RPMI8226 (cell line): Measurements from ENCODE around the gene COX10.
"Not testable (repeated sequence)": the region's sequence is repeated elsewhere in the genome, so short reads cannot be mapped to it uniquely, and the experiment has no call there.

Experiments used
- DNase-seq: peaks from one replicate; pipeline ENCODE4 v3.0.0-alpha.2; 2015

COX10 gene

DNA sequence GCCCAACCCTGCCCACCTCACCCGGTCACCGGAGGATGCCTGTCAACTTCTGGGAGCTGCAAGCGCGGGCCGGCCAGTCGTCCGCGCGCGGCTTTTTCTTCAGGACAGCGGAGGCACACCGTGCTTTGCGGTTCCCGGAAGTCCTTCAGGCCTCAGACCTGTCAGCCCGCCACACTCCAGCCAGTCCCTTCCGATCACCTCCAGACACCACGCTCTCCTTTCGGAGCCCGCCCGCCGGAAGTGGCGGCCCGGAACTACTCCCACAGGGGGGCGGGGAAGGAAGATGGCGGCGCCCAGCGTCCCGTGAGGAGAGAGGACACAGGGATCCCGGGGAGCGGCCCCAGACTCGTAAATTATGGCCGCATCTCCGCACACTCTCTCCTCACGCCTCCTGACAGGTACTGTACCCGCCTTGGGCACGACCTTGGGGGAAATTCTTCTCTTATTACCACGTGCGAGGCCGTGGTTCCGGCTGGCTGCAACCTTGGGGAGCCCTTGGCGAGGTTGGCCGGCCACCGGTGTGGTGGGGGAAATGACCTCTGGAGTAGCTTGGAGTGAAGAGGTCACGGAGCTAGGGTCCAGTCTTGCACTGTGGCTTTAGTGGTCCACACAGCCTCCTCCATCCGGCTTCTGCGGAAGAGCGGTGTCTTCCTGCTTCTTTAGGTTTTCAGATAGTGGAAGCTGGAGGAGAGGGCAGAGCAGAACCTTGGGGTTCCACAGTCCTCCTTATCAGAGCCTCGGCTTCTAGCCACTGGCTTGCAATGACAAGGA lies at the start of gene COX10:
Gene COX10, plus strand, starts transcription at position 254 of the 771 bp plus-strand sequence. Its CDS starts 102 bp downstream, at position 356.
- peak; percentile 88 for DNase-seq

DNA sequence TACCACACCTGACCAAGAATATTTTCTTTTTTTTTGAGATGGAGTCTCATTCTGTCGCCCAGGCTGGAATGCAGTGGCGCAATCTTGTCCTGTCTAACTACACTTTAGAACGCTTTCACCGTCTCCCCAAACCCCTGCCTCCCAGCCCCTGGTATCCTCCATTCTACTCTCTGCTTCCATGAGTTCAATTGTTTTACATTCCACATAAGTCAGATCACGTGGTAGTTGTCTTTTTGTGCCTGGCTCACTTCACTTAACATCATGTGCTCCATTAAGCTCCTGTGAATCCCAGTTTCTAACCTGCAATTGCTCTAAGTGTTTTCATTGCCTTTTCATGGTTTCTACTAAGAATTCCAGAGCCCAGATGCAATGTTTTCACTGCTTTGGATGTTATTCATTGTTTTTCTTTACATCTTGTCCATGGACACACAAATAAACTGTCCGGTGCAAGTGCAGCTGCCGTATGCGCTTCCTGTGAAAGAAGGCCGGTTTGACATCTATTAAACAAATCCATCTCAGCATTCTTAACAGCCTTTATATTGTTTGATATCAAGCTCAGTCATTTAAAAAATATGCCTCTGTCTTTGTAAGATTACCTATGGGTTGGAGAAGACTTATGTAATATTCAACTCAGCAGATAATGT lies 47.5 kb upstream of the COX10 start:
- not testable (repeated sequence) for DNase-seq

DNA sequence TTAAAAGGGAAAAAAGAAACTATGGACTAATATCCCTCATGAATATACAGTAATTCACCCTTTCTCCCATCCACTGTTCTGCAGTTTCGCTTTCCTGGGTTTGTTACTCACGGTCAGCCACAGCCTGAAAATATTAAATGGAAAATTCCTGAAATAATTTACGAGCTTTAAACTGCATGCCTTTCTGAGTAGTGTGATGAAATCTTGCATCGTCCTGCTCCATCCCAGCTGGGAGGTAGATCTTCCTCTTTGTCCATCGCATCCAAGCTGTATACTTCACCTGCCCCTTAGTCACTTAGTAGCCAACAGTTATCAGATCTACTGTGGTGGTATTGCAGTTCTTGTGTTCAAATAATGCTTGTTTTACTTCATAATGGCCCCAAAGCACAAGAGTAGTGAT lies 39.5 kb upstream of the COX10 start:
- DNase-seq: not testable (repeated sequence)

DNA sequence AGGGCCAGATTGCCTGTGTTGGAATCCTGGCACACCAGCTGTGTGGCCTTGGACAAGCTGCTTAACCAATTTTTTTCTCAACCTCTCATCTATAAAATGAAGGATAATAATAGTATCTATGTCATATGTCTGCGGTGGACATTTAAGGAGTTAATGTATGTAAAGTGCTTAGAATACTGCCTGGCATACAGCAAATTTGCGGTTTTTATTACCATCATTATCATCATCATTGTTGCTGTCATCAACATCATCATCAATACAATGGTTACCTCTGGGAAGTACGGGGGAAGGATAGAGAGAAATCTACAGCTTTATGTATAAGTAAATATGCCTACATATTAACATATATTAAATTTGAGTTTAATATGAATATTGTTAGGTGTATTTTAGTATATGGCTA lies 37.1 kb upstream of the COX10 start:
- DNase-seq: no peak

DNA sequence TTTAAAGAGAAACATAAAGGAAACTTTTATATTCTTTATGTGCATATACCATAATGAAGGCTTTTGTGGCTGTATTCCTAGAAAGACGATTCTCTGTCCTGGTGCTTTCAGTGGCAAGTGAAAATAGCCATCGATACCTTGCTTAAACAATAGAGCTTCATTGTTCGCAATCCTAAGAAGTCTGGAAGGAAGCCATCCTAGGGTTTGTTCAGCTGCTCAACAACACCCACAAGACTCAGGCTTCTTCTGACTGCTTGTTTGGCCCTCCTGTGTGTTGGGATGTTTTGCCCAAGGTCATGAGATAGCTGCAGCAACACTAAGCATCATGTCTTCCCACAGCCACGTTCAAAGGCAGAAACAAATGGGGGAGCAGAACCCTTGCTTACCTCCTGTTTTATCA lies 36.1 kb upstream of the COX10 start:
- no peak for DNase-seq

DNA sequence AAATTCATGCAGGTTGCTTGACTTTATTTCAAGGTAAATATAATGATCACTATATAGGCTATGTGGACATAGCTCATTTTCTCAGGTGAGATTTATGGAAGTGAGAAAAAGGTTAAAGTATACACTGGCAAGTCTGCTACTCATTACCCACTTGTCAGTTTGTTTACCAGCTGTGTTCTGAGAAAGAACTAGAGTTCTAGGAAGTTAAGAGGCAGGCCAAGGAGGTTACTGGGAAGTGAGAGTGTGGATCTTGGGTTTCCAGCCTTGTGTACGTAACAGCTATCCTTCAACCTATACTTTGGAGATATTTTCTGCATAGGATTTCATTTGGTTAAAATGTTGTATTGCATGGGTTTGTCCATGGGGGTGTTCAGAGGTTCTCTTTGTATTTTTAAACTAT lies 31.9 kb upstream of the COX10 start:
- no peak for DNase-seq

DNA sequence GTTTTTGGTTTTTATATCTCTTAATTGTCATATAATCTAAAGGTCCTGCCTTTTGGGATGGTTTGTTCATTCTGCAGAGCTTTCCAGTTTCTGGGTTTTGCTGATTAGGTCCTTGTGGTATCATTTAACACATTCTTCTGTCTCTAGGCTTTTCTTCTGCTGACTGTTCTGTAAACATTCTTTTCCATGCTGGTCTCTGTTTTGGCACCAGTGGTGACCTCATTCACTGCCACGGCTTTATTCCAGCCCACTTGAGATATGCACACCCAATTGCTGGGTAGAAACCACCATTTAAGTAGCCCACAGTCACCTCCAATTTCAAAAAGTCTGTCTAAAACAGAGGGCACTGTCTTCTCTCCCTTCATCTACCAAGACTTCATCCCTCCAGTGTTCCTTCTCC lies 31.1 kb upstream of the COX10 start:
- no peak for DNase-seq

DNA sequence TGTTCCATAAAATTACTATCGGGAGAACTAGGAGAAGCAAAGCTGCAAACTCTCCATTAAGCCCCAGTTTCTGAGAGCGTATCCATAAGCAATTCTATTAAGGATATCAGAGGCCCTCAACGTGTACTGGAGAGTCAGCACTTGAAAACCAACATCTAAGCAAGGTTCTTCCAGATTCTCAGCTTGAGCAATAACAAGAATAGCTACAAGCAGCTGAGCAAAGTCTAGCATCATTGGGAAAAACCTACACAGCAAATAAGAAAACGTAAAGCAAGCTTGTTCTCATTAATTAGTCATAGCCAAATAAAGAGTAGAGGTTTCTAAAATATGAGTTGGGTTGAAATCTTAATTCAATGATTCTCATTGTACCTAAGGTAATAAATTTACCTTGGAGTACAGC lies 26.9 kb upstream of the COX10 start:
- DNase-seq: no peak

DNA sequence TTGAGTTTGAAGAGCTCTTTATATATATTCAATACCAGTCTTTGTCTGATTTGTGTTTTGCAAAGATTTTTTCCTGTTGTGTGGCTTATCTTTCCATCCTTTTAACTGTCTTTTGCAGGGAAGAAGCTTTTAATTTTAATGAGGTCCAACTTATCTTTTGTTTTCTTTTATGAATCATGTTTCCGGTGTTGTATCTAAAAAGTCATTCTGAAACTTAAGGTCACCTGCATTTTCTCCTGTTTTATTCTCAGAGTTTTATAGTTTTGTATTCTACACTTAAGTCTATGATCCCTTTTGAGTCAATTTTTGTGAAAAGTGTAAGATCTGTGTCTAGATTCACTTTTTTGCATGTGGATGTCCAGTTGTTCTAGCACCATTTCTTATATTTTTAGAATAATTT lies 24.6 kb upstream of the COX10 start:
- no peak for DNase-seq

DNA sequence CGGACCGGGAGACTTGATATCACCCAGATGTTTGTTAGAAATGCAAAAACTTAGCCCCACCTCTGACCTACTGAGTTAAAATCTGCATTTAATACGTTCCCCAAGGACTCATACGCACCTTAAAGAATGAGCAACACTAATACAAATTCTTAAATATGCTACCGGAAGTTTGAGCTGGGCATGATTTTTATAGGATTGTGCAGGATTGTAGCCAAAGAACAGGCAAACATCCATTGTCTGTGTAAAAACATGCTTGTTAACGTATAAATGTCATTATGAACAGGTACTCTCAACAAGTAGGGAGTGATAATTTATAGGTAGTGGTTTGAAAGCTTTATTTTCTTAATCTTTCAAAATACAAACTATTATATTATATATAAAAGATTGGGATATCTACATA lies 22.3 kb upstream of the COX10 start:
- no peak for DNase-seq

DNA sequence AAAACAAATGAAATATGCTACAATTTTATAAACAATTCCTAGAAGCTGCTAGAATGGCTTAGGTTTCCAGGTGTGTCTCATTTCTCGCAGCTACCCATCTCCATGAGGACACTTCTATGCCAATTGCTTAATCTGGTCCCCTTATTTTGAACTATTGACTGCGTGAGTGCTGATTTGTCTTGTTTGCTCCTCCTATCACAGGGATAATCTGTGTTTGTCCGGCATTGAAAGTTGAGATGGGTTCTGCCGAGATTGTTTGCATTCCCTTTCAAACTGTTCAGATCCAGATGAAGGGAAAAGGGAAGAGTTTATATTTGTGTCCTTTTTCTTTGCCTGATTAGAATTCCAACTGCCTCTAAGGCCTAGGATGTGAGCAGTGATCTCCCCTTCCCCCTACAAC lies 21.7 kb upstream of the COX10 start:
- no peak for DNase-seq

DNA sequence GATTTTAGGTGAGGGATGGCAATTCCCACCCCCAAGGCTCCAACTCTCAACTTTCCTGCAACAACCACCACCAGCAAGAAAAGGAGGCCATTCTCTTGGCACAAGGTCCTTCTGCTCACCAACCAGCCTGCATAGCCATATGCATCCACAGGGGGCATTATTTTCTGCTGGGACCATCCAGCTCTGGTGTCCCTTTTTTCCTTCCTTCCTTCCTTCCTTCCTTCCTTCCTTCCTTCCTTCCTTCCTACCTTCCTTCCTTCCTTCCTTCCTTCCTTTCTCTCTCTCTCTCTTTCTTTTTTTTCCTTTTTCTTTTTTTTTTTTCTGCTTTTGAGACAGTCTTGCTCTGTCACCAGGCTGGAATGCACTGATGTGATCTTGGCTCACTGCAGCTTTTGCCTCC lies 21.1 kb upstream of the COX10 start:
- peak; percentile 3 for DNase-seq

DNA sequence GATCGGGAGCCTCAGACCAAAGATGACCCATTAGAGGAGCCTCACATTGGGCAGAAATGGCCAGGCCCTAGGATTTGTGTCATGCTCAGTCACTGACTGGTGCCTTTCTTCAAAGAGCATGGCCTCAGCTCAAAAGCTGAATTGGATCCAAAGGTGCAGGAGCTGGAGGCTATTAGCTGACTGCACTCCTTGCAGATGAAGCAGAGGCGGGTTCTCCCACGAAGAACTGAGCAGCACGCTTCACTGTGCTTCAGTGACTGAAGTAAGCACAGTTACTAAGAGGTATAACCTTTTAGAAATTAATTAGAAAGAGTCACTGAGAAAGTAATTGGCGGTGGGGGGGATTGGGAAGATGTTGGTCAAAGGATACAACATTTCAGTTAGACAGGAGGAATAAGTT lies 18.7 kb upstream of the COX10 start:
- no peak for DNase-seq

DNA sequence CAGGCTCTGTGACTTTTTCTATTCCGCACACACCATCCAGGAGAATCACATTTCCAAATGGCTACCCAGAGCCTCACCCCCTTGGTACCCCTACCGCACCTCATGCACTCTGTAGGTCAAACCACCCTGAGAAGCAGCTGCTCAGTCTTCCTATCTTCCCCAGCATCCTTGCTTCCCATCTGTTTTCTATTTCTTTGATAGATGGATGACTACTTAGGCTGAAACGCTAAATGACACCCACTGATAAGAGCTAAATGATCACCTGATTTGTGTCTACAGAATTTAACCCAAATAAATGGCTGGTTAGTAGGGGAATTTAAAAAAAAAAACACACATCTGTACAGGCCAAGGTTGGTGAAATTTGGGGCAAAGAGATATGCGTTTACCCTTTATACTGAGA lies 17.6 kb upstream of the COX10 start:
- DNase-seq: no peak

DNA sequence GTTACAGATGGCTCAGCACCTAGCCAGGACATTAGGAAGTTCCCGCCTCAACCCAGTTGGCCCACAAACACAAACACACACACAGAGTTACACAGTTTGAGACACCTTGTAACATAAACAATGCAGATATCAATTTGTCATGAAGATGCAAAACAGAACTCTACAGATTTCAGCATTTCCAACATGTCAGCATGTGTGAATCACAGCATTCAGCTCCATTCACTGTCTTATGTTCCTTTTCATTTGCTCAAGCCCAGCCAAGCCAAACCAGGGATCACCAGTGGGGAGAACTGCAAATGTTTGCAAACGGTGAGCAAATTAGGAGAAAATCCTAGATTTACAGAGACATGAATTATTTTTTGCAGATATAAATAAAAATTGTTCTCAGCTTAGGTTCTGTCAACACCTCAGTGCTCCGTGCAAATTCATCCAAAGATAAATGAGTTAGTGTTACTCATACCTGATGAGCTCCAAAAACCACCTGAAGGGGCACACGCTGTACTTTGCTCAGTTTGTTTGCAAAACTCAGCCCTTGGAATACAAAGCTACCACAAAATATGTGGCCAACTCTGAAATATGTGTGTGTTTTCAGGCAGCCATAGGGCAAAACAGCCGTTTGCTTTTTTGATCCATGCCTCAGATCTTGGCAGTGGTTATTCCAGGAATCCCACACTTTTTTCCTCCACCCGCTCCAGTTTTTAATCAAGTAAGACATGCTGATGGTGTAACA lies 16.3 kb upstream of the COX10 start:
- DNase-seq: no peak

DNA sequence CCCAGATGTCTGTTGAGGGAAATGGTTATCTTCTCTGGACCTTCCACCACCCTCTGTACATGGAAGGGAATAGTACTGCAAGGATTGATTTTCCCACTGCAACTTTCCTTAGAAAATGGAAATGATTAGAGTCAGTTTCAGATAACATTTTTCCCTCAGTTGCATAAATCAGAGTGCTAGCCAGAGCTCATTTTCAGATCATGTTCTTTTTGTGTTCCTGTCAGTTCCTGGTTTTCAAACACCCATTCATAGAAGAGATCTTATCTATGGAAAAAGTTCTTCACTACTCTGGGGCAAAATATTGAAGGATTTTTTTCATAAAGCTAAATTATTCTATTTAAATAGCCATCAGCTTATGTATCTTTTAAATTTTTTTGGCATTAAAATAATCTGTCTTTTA lies 11.7 kb upstream of the COX10 start:
- DNase-seq: no peak

DNA sequence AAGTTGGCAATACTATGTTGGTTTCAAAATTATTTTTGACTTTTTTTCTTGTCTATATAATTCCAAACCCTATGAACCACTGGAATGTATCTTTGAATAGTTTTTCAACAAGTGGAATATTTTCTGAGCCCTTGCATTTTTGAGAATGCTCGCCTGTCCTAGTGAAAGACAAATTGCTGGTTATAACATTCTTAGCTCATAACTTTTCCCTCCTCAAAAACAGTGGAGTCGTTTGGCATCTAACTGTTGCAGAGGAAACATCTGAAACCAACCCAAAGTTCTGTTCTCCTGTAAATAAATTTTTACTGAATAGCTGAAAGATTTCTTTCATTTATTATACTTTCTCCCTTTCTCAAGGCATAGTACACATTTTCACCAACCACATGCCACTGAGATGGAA lies 11.3 kb upstream of the COX10 start:
- no peak for DNase-seq

DNA sequence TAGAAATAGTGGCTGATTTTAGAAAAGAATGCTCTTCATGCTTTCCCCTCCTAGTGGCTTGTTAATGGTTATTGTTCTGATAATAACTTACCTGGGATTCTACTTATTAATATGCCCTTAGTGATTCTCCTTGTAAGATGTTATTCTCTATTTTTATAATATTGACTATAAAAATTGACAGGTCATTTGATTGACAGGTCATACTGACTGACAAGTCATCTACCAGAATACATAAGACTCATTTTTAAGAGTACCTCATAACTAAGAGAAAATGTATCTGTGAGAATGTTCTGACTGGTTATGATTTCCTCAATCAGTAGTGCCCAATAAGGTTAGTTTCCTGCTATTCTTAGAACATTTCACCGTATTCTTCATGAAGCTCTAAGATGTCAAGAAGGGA lies 8.6 kb upstream of the COX10 start:
- DNase-seq: no peak

DNA sequence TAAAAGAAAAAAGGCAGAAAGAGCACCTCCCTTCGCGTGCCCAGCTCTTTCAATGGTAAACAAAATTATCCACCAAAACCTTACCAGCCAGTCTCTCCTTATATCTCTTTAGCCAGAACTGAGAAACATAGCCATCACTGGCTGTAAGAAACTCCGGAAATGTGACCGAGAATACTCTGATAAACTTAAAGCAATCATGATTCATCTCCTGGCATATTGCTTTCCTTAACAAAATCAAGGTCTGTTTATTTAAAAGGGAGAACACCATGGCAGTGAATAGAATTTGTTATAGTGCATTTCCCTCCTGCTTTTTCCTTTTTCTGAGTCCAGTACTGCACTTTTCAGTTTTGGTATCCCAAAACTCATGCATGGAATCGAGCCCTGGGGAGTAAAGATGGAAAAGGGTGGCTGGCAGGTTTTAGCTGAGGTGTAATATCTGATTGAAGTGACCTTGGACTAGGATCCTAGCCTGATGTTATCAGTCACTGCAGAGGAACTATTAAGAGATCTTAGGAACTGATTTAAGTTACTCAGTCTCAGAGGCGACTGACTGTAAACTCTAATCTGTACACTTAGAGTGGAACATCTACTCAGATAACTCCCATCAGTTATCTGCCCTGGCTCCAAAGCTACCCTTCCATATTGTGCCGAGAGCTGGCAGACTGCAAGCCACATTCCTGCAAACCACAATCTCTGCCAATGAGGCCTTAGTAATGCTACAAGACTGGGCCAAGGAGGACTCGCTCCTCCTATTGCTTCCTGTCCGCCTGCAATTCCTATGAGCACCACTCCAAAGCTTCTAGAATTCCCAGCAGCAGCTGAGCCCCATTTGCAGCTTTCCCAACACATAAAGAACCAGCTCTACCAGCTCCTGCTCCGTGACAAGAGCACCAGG lies 7.4 kb upstream of the COX10 start:
- DNase-seq: no peak

DNA sequence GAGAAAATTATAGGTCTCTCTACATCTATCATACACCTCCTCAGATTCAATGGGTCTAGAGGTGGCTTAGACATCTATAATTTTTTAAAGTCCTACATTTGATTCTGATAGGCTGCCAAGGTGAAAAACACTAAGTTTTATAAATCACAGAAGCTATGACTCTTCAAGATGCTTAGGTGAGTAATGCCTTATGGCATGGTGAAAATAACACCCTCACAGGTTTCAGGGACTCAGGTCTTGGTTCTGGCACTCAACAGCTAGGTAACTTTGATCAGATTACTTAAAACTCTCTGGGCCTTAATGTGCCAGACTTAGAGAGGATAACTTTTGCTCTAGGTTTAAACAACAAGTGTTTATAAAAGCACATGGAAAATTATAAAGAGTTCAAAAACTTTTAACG lies 2.0 kb upstream of the COX10 start:
- DNase-seq: no peak

DNA sequence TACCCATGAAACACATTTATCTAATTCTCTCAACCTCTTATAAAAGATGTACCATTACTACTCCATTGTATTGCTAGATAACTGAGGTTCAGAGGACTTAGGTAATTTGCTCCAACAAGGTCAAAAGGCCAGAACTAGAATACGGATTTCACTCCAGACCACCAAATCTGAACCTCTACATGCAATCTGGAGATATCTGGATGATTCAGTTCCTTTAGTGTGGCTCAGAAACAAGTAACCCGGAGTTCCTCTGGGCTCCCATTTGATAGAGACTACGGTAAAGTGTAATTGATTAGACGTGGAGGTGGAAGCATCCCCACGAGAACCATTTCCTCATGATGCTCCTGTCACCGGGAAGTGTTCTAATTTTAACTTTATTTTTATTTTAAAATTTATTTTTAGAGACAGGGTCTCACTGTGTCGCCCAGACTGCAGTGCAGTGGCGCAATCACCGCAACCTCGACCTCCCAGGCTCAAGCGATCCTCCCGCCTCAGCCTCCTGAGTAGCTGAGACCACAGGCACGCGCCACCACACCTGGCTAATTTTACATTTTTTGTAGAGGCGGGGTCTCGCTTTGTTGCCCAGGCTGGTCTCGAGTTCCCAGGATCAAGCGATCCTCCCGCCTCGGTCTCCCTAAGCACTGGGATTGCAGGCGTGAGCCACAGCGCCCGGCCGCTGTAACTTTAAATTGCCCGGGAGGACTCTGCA lies 608 bp upstream of the COX10 start:
- DNase-seq: peak; percentile 2

DNA sequence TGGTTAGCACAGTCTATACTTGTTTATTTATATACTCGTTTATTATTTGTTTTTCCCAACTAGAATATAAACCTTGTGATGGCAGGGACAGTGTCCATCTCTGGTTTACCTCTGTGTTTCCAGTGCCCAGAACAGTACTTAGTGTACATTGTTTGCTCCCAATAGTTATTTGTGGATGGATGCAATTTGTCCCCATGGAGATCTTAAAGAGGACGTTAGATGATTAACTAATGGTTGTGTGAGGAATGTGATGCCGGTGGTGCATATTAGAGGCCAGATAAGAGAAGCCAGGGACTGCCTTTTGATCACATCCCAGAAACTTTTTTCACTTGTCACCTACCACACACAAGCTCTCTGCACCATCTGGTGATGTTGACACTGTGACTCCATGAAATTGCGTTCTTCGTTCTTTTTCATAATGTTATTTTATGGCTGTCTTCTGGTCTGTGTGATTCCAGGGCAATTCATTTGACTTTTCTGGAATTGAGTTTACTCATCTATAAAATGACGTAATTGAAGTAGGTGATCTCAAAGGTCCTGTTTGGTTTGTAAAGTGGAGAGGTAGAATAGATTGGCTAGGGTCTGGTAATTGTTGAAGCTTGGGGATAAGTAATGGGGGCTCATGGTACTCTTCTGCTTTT lies 1.2 kb downstream of the COX10 start:
- no peak for DNase-seq
